ENCODE data around the gene PCDHB12.
"Not testable (repeated sequence)": the region's sequence is repeated elsewhere in the genome, so short reads cannot be mapped to it uniquely, and the experiment has no call there.

- TF ChIP-seq CTCF (IDR thresholded peaks at IDR 0.05; ENCODE audit: borderline replicate concordance, extremely low read depth, low read length, poor library complexity, severe bottlenecking); EZH2 (IDR thresholded peaks at IDR 0.05; ENCODE audit: borderline replicate concordance, low read depth, low read length, severe bottlenecking): not testable (repeated sequence)
Measured at GRCh38 chr5:141194332-141194731, 14.2 kb upstream of the PCDHB12 start.

All from DND-41 (cell line).